IMR-90 (cell line): ENCODE results near the gene C1QL4. TPM values are rescaled to one million over a fixed set of nuclear protein-coding genes. Genes with fewer than 3 reads are reported as not detected.

ENCODE experiments used
- ATAC-seq: fragments of 200-7000 bp; cut with Tn5 transposase; 2 replicates; pipeline ENCODE4 v1.9.1; 2020; ENCODE audit warnings: low read depth, mild to moderate bottlenecking, moderate library complexity
- BruUV-seq: library from RNA; stranded (reverse); fragments of 400-500 nt; replicated peaks from 2 replicates; lab custom pipeline; 2021; lab: Mats Ljungman, UMichigan
- CTCF ChIA-PET: fragments of 300-600 bp; formaldehyde crosslinking; extraction: SDS; loops from one replicate; lab custom pipeline; 2021; ENCODE audit warnings: antibody characterized with exemption; lab: Yijun Ruan, JAX
- POLR2A ChIA-PET: fragments of 300-600 bp; sonication (Branson Sonifier 250); formaldehyde crosslinking; loops from one replicate; lab custom pipeline; 2022; ENCODE audit warnings: antibody characterized with exemption; ENCODE audit not compliant: unreplicated experiment; lab: Charles Lee
- DNase-seq: peaks from one replicate; pipeline ENCODE4 v3.0.0; 2013
- H2AFZ ChIP-seq: replicated peaks from 2 replicates; pipeline ENCODE3; 2013; ENCODE audit warnings: low read length, mild to moderate bottlenecking; ENCODE audit not compliant: poor library complexity
- H2AK5ac ChIP-seq: 2 replicates; pipeline ENCODE4 v1.6.1; 2013; ENCODE audit warnings: low read depth, low read length, inconsistent platforms
- H2AK9ac ChIP-seq: replicated peaks from 2 replicates; pipeline ENCODE3; 2013; ENCODE audit warnings: mild to moderate bottlenecking, low read depth, low read length, moderate library complexity; ENCODE audit not compliant: poor library complexity
- H2BK120ac ChIP-seq: 2 replicates; pipeline ENCODE4 v1.6.1; 2013; ENCODE audit warnings: low read depth, low read length, inconsistent platforms
- H2BK15ac ChIP-seq: 3 replicates; pipeline ENCODE4 v1.6.1; 2013; ENCODE audit warnings: low read depth, low read length, inconsistent platforms
- H2BK20ac ChIP-seq: 2 replicates; pipeline ENCODE4 v1.6.1; 2013; ENCODE audit warnings: low read depth, mild to moderate bottlenecking, inconsistent platforms, low read length, moderate library complexity
- H2BK5ac ChIP-seq: 2 replicates; pipeline ENCODE4 v1.6.1; 2013; ENCODE audit warnings: mild to moderate bottlenecking, low read depth, low read length, inconsistent platforms; ENCODE audit not compliant: poor library complexity, severe bottlenecking
- H3K14ac ChIP-seq: replicated peaks from 2 replicates; pipeline ENCODE4 v1.6.1; 2013; ENCODE audit warnings: low read depth, low read length, inconsistent platforms
- H3K18ac ChIP-seq: 2 replicates; pipeline ENCODE4 v1.6.1; 2013; ENCODE audit warnings: low read depth, low read length, control low read depth
- H3K23ac ChIP-seq: 2 replicates; pipeline ENCODE4 v1.6.1; 2013; ENCODE audit warnings: low read depth, low read length, inconsistent platforms
- H3K27ac ChIP-seq: 2 replicates; pipeline ENCODE4 v1.5.1; 2013; ENCODE audit warnings: mild to moderate bottlenecking, control low read depth, low read length; ENCODE audit not compliant: insufficient read depth
- H3K27me3 ChIP-seq: 2 replicates; pipeline ENCODE4 v1.6.1; 2013; ENCODE audit warnings: low read length; ENCODE audit not compliant: control insufficient read depth, insufficient read depth
- H3K36me3 ChIP-seq: 2 replicates; pipeline ENCODE4 v1.6.1; 2013; ENCODE audit warnings: low read length, mixed read lengths; ENCODE audit not compliant: control insufficient read depth, insufficient read depth
- H3K4ac ChIP-seq: 2 replicates; pipeline ENCODE4 v1.6.1; 2013; ENCODE audit warnings: low read depth, low read length, inconsistent platforms
- H3K4me1 ChIP-seq: 2 replicates; pipeline ENCODE4 v1.6.1; 2013; ENCODE audit warnings: low read length, mixed read lengths; ENCODE audit not compliant: control insufficient read depth, insufficient read depth
- H3K4me2 ChIP-seq: 2 replicates; pipeline ENCODE4 v1.6.1; 2013; ENCODE audit warnings: low read depth, mild to moderate bottlenecking, control low read depth, low read length, moderate library complexity
- H3K4me3 ChIP-seq: 2 replicates; pipeline ENCODE4 v1.5.1; 2013; ENCODE audit warnings: low read depth, mild to moderate bottlenecking, control low read depth, low read length, moderate library complexity; ENCODE audit not compliant: insufficient read depth
- H3K56ac ChIP-seq: 2 replicates; pipeline ENCODE4 v1.6.1; 2013; ENCODE audit warnings: low read length, inconsistent platforms; ENCODE audit not compliant: insufficient read depth; ENCODE audit errors: extremely low read depth
- H3K79me1 ChIP-seq, 2 experiments: 2 replicates each; pipeline ENCODE4 v1.6.1; 2013; ENCODE audit warnings: low read length in 2 of 2, inconsistent platforms in 1 of 2, low read depth in 1 of 2
- H3K9ac ChIP-seq: 2 replicates; pipeline ENCODE4 v1.6.1; 2013; ENCODE audit warnings: low read depth, low read length, control low read depth
- H3K9me1 ChIP-seq: 2 replicates; pipeline ENCODE4 v1.6.1; 2013; ENCODE audit warnings: low read length, inconsistent platforms; ENCODE audit not compliant: insufficient read depth
- H3K9me3 ChIP-seq: 2 replicates; pipeline ENCODE4 v1.6.1; 2013; ENCODE audit warnings: low read length; ENCODE audit not compliant: control insufficient read depth, insufficient read depth
- H4K20me1 ChIP-seq: 2 replicates; pipeline ENCODE4 v1.6.1; 2013; ENCODE audit warnings: low read length, inconsistent platforms; ENCODE audit not compliant: insufficient read depth
- H4K5ac ChIP-seq: 2 replicates; pipeline ENCODE4 v1.6.1; 2013; ENCODE audit warnings: mild to moderate bottlenecking, low read depth, low read length, control low read depth
- H4K8ac ChIP-seq, 2 experiments: 2 replicates each; pipeline ENCODE4 v1.6.1; 2013; ENCODE audit warnings: low read depth in 2 of 2, low read length in 2 of 2, control low read depth in 1 of 2, inconsistent platforms in 1 of 2
- H4K91ac ChIP-seq: 2 replicates; pipeline ENCODE4 v1.6.1; 2013; ENCODE audit warnings: low read depth, low read length, inconsistent platforms; ENCODE audit not compliant: insufficient read depth
- CEBPB ChIP-seq: IDR thresholded peaks from 2 replicates; pipeline ENCODE4 v1.6.1; 2012; ENCODE audit warnings: low read depth, low read length, improper control_type of control experiment
- CHD1 ChIP-seq: IDR thresholded peaks from 2 replicates; pipeline ENCODE4 v1.6.1; 2012; ENCODE audit warnings: low read depth, low read length, improper control_type of control experiment
- CTCF ChIP-seq: conservative IDR thresholded peaks from 2 replicates; pipeline ENCODE4 v1.5.1; 2012; ENCODE audit warnings: mild to moderate bottlenecking, low read depth, low read length, improper control_type of control experiment
- FOS ChIP-seq: fragments of 150-350 bp; IDR thresholded peaks from 2 replicates; pipeline ENCODE4 v1.6.1; 2016; ENCODE audit warnings: low read depth, low read length
- MAFK ChIP-seq: IDR thresholded peaks from 2 replicates; pipeline ENCODE4 v1.6.1; 2012; ENCODE audit warnings: low read depth, low read length, improper control_type of control experiment
- MAZ ChIP-seq: IDR thresholded peaks from 2 replicates; pipeline ENCODE4 v1.6.1; 2012; ENCODE audit warnings: low read depth, mild to moderate bottlenecking, low read length, improper control_type of control experiment, moderate library complexity, borderline replicate concordance
- MXI1 ChIP-seq: IDR thresholded peaks from 2 replicates; pipeline ENCODE4 v1.6.1; 2012; ENCODE audit warnings: low read depth, mild to moderate bottlenecking, low read length, moderate library complexity, borderline replicate concordance
- NFE2L2 ChIP-seq: fragments of 150-350 bp; IDR thresholded peaks from 2 replicates; pipeline ENCODE4 v1.6.1; 2016; ENCODE audit warnings: low read depth, mild to moderate bottlenecking, low read length
- RCOR1 ChIP-seq: IDR thresholded peaks from 2 replicates; pipeline ENCODE4 v1.6.1; 2012; ENCODE audit warnings: mild to moderate bottlenecking, low read length, improper control_type of control experiment; ENCODE audit not compliant: insufficient replicate concordance
- SMC3 ChIP-seq: fragments of 150-350 bp; IDR thresholded peaks from 2 replicates; pipeline ENCODE4 v1.6.1; 2016; ENCODE audit warnings: low read depth, mild to moderate bottlenecking, antibody characterized with exemption, low read length, moderate library complexity
- USF2 ChIP-seq: fragments of 150-350 bp; IDR thresholded peaks from 2 replicates; pipeline ENCODE4 v1.6.1; 2017; ENCODE audit warnings: mild to moderate bottlenecking, antibody characterized with exemption, low read length, low read depth
- WGBS, 2 experiments: methylation state at CpG; one replicate each; pipeline versions ENCODE4 v1.1.5 to v1.1.7; 2013; ENCODE audit warnings: missing lambda C conversion rate in 2 of 2; ENCODE audit not compliant: insufficient read length in 1 of 2; ENCODE audit errors: extremely low coverage in 2 of 2; 5-methylcytosine and 5-hydroxymethylcytosine counted together
- dilution Hi-C: fragments of 300-500 bp; cut with HindIII; formaldehyde crosslinking; loops from one replicate; pipeline ENCODE4 v1.14.3; 2018; ENCODE audit warnings: low sequenced_read_pairs; ENCODE audit not compliant: unreplicated experiment
- in situ Hi-C: fragments of 300-500 bp; cut with MboI; formaldehyde crosslinking; loops from 3 replicates; pipeline ENCODE4 v1.14.3; 2019; ENCODE audit warnings: low sequenced_read_pairs, inconsistent platforms, mixed read lengths
- intact Hi-C: fragments of 100-400 bp; cut with micrococcal nuclease; formaldehyde crosslinking; loops from 2 replicates; pipeline ENCODE4 v1.10.0; 2022
- polyA plus RNA-seq, 3 experiments: library from polyadenylated mRNA; depleted of rRNA; stranded (reverse); fragments of >200 nt; gene quantifications; 2 replicates each; pipeline ENCODE4 v1.2.3, GENCODE V29; 2012; ENCODE audit warnings: low replicate concordance in 1 of 3
- total RNA-seq: library from RNA; depleted of rRNA; stranded (reverse); fragments of >200 nt; gene quantifications from 2 replicates; pipeline ENCODE4 v1.2.3, GENCODE V29; 2012

The C1QL4 gene
- total and polyA plus RNA-seq, 2 of the 4 experiments (the other 2 are of a cell fraction): 0.18 to 0.46 TPM

- TF ChIP-seq MAZ: no peak
Measured at GRCh38 chr12:49346659-49347310, 9.8 kb upstream of the C1QL4 start, which contains the start of gene DNAJC22 (continued).

GRCh38 chr12:49345825-49346658 lies 9.1 kb upstream of the C1QL4 start:
- Histone ChIP-seq H3K27ac (no peak overlapping the region), H3K4me3 (peak overlapping the region; percentile 32; the same call in 1 of the 2 replicates), H3K23ac (no peak overlapping the region), H4K5ac (no peak overlapping the region), H2BK5ac (no peak overlapping the region), H3K36me3 (no peaks in the 10 kb centered on the region), H3K56ac (no peak overlapping the region), H2AFZ (peak overlapping the region; percentile 92), H3K9ac (no peak overlapping the region), H3K9me3 (no peaks in the 10 kb centered on the region), H2BK20ac (no peak overlapping the region), H4K8ac (no peak overlapping the region), H3K18ac (no peak overlapping the region), H4K91ac (no peak overlapping the region), H2BK15ac (no peak overlapping the region), H3K4ac (no peak overlapping the region), H2AK5ac (no peak overlapping the region), H3K4me1 (peaks cover 20% of the 10 kb centered on the region), H2AK9ac (peak overlapping the region; percentile 73), H3K14ac (no peak overlapping the region), H4K20me1 (0 out of 2 replicates have a peak, but pooled peaks cover 5% of the 10 kb centered on the region), H3K4me2 (peak overlapping the region; percentile 87), H3K27me3 (peaks cover 58% of the 10 kb centered on the region), H3K79me1 (peaks cover 5 to 17% of the 10 kb centered on the region in 2 experiments; a peak in 2 of 4 replicates), H3K9me1 (peaks cover 8% of the 10 kb centered on the region; the same call in 1 of the 2 replicates), H2BK120ac (no peak overlapping the region)
- no peak for ATAC-seq
- in situ Hi-C loops (no loop called here), intact Hi-C loops (no loop called here), dilution Hi-C loops (no loop called here)
- ChIA-PET POLR2A (no interaction called here), CTCF (interaction anchor here (0.6 to 2.7 kb wide), 4 partner anchors 13 to 234 kb away, joined by 3 to 13 read pairs (median 5); no protein-coding TSS in a partner anchor)
- no TSS peak for BruUV-seq
- whole genome bisulfite sequencing, 2 experiments: 6% methylated on average over 24 of the region's 61 CpGs; no CpG with 5 or more reads in 1 of the 2 experiments
- DNase-seq: no peak
- TF ChIP-seq USF2 (no peak), RCOR1 (no peak), CEBPB (no peak), FOS (no peak), MAZ (no peak), CTCF (no peak), MAFK (no peak), CHD1 (no peak), NFE2L2 (no peak), SMC3 (no peak), MXI1 (no peak)
